ENCODE results near the gene DAB2IP. TPM values are rescaled to one million over a fixed set of nuclear protein-coding genes. Genes with fewer than 3 reads are reported as not detected.

Gene DAB2IP
- total and polyA plus RNA-seq, 4 donors, result 2.3 to 13.1 (median 5.4) TPM

- Histone ChIP-seq H3K4me3 (ENCODE audit: low read depth in 1 of 3, low read length in 3 of 3) (no peak overlapping the region), H3K4me1 (ENCODE audit: control insufficient read depth in 4 of 4, insufficient read depth in 4 of 4, low read length in 3 of 4) (peaks cover 7 to 43% (median 28%) of the 10 kb centered on the region in 4 donors), H3K9ac (ENCODE audit: low read depth in 1 of 2, low read length in 2 of 2) (no peak overlapping the region), H3K36me3 (ENCODE audit: control insufficient read depth in 4 of 4, insufficient read depth in 3 of 4, low read depth in 1 of 4, low read length in 3 of 4) (no peaks in the 10 kb centered on the region), H3K9me3 (ENCODE audit: control insufficient read depth in 4 of 4, low read length in 3 of 4) (no peaks in the 10 kb centered on the region), H3K27me3 (ENCODE audit: control insufficient read depth in 4 of 4, insufficient read depth in 4 of 4, low read length in 3 of 4) (no peaks in the 10 kb centered on the region), H3K27ac (ENCODE audit: low read depth in 1 of 2, low read length in 2 of 2) (no peak overlapping the region)
- 82% methylated on average over 5 of the region's 5 CpGs for WGBS
- no peak for TF ChIP-seq FOXA2 (IDR thresholded peaks at IDR 0.05)
- peak; percentile 25 to 44 for TF ChIP-seq HNF4A (conservative IDR thresholded peaks at IDR 0.05)
- no peak for DNase-seq (ENCODE audit: low spot score)
These were observed 12.4 kb upstream of the DAB2IP start for GRCh38 chr9:121638901-121639592.

- no peak for DNase-seq (ENCODE audit: low spot score)
- Histone ChIP-seq H3K27ac (ENCODE audit: low read depth in 1 of 2, low read length in 2 of 2) (no peak overlapping the region), H3K9ac (ENCODE audit: low read depth in 1 of 2, low read length in 2 of 2) (no peak overlapping the region), H3K36me3 (ENCODE audit: control insufficient read depth in 4 of 4, insufficient read depth in 3 of 4, low read depth in 1 of 4, low read length in 3 of 4) (no peaks in the 10 kb centered on the region), H3K4me1 (ENCODE audit: control insufficient read depth in 4 of 4, insufficient read depth in 4 of 4, low read length in 3 of 4) (peaks cover 5 to 37% (median 25%) of the 10 kb centered on the region in 4 donors), H3K9me3 (ENCODE audit: control insufficient read depth in 4 of 4, low read length in 3 of 4) (no peaks in the 10 kb centered on the region), H3K4me3 (ENCODE audit: low read depth in 1 of 3, low read length in 3 of 3) (no peak overlapping the region), H3K27me3 (ENCODE audit: control insufficient read depth in 4 of 4, insufficient read depth in 4 of 4, low read length in 3 of 4) (no peaks in the 10 kb centered on the region)
- 92% methylated on average over 6 of the region's 6 CpGs for WGBS
- TF ChIP-seq CTCF (IDR thresholded peaks at IDR 0.05; ENCODE audit: low read depth, low read length, missing input control) (no peak), TAF1 (conservative IDR thresholded peaks at IDR 0.05) (no peak), JUND (IDR thresholded peaks at IDR 0.05) (no peak), NR2F2 (IDR thresholded peaks at IDR 0.05) (no peak), MAX (IDR thresholded peaks at IDR 0.05) (no peak), FOXA1 (IDR thresholded peaks at IDR 0.05) (no peak), RAD21 (IDR thresholded peaks at IDR 0.05) (no peak), YY1 (IDR thresholded peaks at IDR 0.05) (no peak), GABPA (IDR thresholded peaks at IDR 0.05 in 1 of 2, conservative IDR thresholded peaks at IDR 0.05 in 1 of 2) (no peak), REST (IDR thresholded peaks at IDR 0.05) (no peak), HNF4G (IDR thresholded peaks at IDR 0.05) (no peak), EGR1 (IDR thresholded peaks at IDR 0.05; ENCODE audit: low read depth in 2 of 2) (no peak)
These were observed 11.8 kb upstream of the DAB2IP start for GRCh38 chr9:121639619-121640018.

Measured in liver (tissue), 9 donors.